Right lobe of liver (tissue), 6 donors: Measurements from ENCODE around the gene C6orf89. TPM values are rescaled to one million over a fixed set of nuclear protein-coding genes. Genes with fewer than 3 reads are reported as not detected.

Source experiments
- ATAC-seq, 4 donors: fragments of 200-7000 bp; cut with Tn5 transposase; one replicate each; pipeline ENCODE4 v1.9.1; 2020; ENCODE audit warnings: mild to moderate bottlenecking in 4 of 4, moderate library complexity in 4 of 4
- DNase-seq, 3 donors: peaks; one replicate each; pipeline ENCODE4 v3.0.0-alpha.2; 2020
- H3K27ac ChIP-seq, 3 donors: fragments of 200-600 bp; one replicate each; pipeline ENCODE4 v1.8.0; 2022
- H3K27me3 ChIP-seq, 2 donors: fragments of 200-600 bp; one replicate each; pipeline ENCODE4 v1.8.0; 2022
- H3K36me3 ChIP-seq, 4 donors: fragments of 200-600 bp; sonication (generic) in 1 of 4; one replicate each; pipeline versions ENCODE4 v1.5.1 to v1.8.0; 2017 to 2022; ENCODE audit warnings: control low read depth in 1 of 4
- H3K4me1 ChIP-seq, 4 donors: fragments of 200-600 bp; sonication (generic) in 1 of 4; one replicate each; pipeline versions ENCODE4 v1.5.1 to v1.8.0; 2017 to 2022; ENCODE audit warnings: control low read depth in 1 of 4
- H3K4me3 ChIP-seq, 3 donors: fragments of 200-600 bp; one replicate each; pipeline ENCODE4 v1.8.0; 2022
- H3K9me3 ChIP-seq, 4 donors: fragments of 200-600 bp; sonication (generic) in 1 of 4; one replicate each; pipeline versions ENCODE4 v1.5.1 to v1.8.0; 2017 to 2022; ENCODE audit warnings: control low read depth in 1 of 4
- POLR2A ChIP-seq: fragments of 450-650 bp; IDR thresholded peaks from one replicate; pipeline ENCODE4 v1.6.1; 2017; ENCODE audit warnings: antibody characterized with exemption, mild to moderate bottlenecking
- WGBS: methylation state at CpG from one replicate; pipeline ENCODE4 v1.1.6; 2018; ENCODE audit warnings: low coverage, low lambda C conversion rate; ENCODE audit not compliant: insufficient coverage; ENCODE audit errors: missing lambda C conversion rate; 5-methylcytosine and 5-hydroxymethylcytosine counted together
- intact Hi-C, 2 donors: fragments of 100-400 bp; cut with DNase I; formaldehyde crosslinking; loops; one replicate each; pipeline versions ENCODE4 v1.11.2 to v1.14.1; 2022
- total RNA-seq, 6 experiments: library from RNA; depleted of rRNA in 2 of 6; stranded (reverse); fragments of >200 nt in 2 of 6; fragmentation: NEBNext Ultra II Directional in 3 of 6; extraction: Animal tissue kit (Norgen Biotek cat#: 25700) in 3 of 6; gene quantifications; one replicate each; pipeline versions ENCODE4 v1.1.0 to v1.2.4, GENCODE V29; 2016 to 2023
- TF ChIP-seq, protein P1 (sequence below), 4 donors: fragments of 200-600 bp in 3 of 4; fragments of 450-650 bp in 1 of 4; IDR thresholded peaks; one replicate each; pipeline versions ENCODE4 v1.5.1 to v1.8.0; 2016 to 2022; ENCODE audit warnings: antibody characterized with exemption in 4 of 4, mild to moderate bottlenecking in 2 of 4
- donor health status: DM: no; HTN: yes; CAD: no.
- donor health status: DM: no; HTN: no; CAD: no.
- donor health status: DM: no; HTN: no; CAD: no.
- donor health status: DM: no; HTN: yes; CAD: no.
- donor health status: DM: no; HTN: yes; CAD: no.

C6orf89 gene
- total RNA-seq, 6 experiments from 2014 or later = 29.0 to 37.0 (median 32.1) TPM

DNA sequence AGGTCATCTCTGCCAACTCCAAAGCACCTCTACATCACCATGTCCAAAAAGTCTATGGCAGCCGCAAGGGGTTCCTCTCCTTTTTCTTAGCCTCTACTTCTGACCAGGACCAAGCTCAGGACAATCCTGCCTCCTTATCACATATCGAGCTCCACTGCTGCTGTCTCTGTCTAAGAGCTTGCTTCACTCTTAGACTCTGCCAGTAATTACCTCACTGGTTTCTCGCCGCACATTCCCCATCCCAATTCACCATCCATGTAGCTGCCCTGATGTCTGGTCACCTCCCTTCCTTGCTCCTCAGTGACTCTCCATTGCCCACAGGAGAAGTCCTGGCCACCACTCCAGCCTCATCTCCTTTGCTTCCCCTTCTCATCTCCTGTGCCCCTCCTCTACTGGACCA, 44.7 kb downstream of the C6orf89 start:
- intact Hi-C loops = no loop called here
- DNase-seq = no peak
- peak in 2 of 4 donors; percentile 11 to 29 for ATAC-seq
- Histone ChIP-seq H3K36me3 (no peaks in the 10 kb centered on the region), H3K27ac (no peak overlapping the region), H3K27me3 (no peaks in the 10 kb centered on the region), H3K9me3 (no peaks in the 10 kb centered on the region), H3K4me3 (no peak overlapping the region), H3K4me1 (no peaks in the 10 kb centered on the region)
- 88% methylated on average over 4 of the region's 4 CpGs for WGBS
- no peak for TF ChIP-seq POLR2A
- TF ChIP-seq, protein P1, sequence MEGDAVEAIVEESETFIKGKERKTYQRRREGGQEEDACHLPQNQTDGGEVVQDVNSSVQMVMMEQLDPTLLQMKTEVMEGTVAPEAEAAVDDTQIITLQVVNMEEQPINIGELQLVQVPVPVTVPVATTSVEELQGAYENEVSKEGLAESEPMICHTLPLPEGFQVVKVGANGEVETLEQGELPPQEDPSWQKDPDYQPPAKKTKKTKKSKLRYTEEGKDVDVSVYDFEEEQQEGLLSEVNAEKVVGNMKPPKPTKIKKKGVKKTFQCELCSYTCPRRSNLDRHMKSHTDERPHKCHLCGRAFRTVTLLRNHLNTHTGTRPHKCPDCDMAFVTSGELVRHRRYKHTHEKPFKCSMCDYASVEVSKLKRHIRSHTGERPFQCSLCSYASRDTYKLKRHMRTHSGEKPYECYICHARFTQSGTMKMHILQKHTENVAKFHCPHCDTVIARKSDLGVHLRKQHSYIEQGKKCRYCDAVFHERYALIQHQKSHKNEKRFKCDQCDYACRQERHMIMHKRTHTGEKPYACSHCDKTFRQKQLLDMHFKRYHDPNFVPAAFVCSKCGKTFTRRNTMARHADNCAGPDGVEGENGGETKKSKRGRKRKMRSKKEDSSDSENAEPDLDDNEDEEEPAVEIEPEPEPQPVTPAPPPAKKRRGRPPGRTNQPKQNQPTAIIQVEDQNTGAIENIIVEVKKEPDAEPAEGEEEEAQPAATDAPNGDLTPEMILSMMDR (IDR thresholded peaks at IDR 0.05) = no peak

DNA sequence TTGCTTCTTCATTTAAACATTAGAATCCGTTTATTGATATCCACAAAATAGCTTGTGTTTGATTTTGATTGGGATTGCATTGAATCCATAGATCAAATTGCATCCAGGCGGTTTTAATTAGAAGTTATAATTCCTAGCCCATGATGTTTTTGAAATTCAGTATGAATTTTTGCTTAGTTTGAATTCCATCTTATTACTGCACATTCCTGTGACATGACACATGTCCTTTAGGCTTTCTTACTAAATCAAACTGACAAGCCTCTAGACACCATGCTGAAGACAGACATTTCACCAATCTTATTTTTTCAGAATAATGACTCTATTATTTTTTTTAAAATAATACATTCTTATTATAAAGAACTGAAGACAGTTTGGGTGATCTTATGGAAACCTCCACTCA, 47.4 kb downstream of the C6orf89 start:
- 70% methylated on average over 2 of the region's 2 CpGs for WGBS
- no peak for DNase-seq
- intact Hi-C loops = no loop called here
- Histone ChIP-seq H3K4me1 (no peaks in the 10 kb centered on the region), H3K36me3 (no peaks in the 10 kb centered on the region), H3K9me3 (no peaks in the 10 kb centered on the region), H3K27ac (no peak overlapping the region), H3K4me3 (no peak overlapping the region), H3K27me3 (no peaks in the 10 kb centered on the region)
- no peak for ATAC-seq
- TF ChIP-seq, protein P1 (IDR thresholded peaks at IDR 0.05) = no peak
- TF ChIP-seq POLR2A = no peak

DNA sequence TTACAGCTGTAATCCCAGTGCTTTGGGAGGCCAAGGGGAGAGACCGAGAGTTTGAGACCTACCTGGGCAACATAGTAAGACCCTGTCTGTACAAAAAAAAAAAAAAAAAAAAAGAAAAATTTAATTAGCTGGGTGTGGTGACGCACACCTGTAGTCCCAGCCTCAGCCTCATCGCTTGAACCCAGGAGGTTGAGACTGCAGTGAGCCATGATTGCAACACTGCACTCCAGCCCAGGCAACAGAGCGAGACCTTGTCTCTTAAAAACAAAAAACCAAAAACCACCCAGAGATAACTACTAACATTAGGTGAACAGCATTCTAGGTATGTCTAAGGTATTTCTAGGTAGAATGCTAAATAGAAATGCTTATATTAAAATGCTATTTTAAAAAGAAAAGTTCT, 47.8 kb downstream of the C6orf89 start:
- no peak for ATAC-seq
- Histone ChIP-seq H3K9me3 (no peaks in the 10 kb centered on the region), H3K36me3 (no peaks in the 10 kb centered on the region), H3K27ac (no peak overlapping the region), H3K4me1 (no peaks in the 10 kb centered on the region), H3K27me3 (no peaks in the 10 kb centered on the region), H3K4me3 (no peak overlapping the region)
- no peak for DNase-seq
- WGBS = 72% methylated on average over 4 of the region's 4 CpGs
- intact Hi-C loops = no loop called here
- TF ChIP-seq, protein P1 (IDR thresholded peaks at IDR 0.05) = no peak
- no peak for TF ChIP-seq POLR2A

DNA sequence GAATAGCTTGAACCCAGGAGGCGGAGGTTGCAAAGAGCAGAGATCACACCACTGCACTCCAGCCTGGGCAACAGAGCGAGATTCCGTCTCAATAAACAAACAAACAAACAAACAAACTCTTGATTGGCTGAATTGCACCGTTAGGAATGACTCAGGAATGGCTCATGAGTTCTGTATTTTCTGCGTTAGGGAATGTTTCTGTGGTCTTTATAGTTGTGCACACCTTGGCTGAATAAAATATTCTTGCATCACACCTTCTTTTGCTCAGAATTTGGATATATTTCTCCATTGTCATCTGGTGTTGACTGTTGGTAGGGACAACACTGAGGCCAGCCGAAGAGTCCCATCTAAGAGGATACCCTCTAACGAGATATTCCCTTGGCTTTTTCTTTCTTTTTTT, 49.1 kb downstream of the C6orf89 start:
- intact Hi-C loops = no loop called here
- Histone ChIP-seq H3K27ac (no peak overlapping the region), H3K4me1 (no peaks in the 10 kb centered on the region), H3K36me3 (no peaks in the 10 kb centered on the region), H3K27me3 (no peaks in the 10 kb centered on the region), H3K4me3 (no peak overlapping the region), H3K9me3 (no peaks in the 10 kb centered on the region)
- 84% methylated on average over 7 of the region's 7 CpGs for WGBS
- ATAC-seq = no peak
- DNase-seq = no peak
- TF ChIP-seq POLR2A = no peak
- TF ChIP-seq, protein P1 (IDR thresholded peaks at IDR 0.05) = no peak

DNA sequence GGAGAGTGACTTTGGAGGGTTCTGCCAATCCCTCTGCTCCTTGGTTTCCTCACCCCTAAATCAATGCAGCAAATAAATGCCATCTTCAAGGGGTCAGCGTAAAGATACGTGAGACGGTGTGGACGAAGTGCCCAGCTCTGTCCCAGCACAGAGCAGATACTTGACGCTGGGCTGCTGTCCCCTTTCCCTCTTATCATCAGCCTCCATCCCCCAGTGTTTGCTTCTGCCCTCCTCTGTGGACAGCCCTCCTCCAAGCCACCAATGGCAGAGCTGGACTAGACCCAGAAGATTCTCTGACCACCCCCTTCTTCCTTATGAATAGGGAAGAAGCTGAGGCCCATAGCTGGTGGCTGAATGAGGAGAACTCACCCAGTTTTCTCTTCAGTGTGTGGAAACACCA, 51.1 kb downstream of the C6orf89 start:
- Histone ChIP-seq H3K27me3 (no peaks in the 10 kb centered on the region), H3K4me3 (no peak overlapping the region), H3K9me3 (no peaks in the 10 kb centered on the region), H3K4me1 (no peaks in the 10 kb centered on the region), H3K36me3 (no peaks in the 10 kb centered on the region), H3K27ac (no peak overlapping the region)
- ATAC-seq (no peak), DNase-seq (peak in 1 of 3 donors; percentile 22)
- WGBS = 71% methylated on average over 1 of the region's 5 CpGs
- intact Hi-C loops = no loop called here
- TF ChIP-seq, protein P1 (IDR thresholded peaks at IDR 0.05) = no peak
- TF ChIP-seq POLR2A = no peak
